GM12878 (cell line): ENCODE data around the gene ZMIZ1. TPM values are rescaled to one million over a fixed set of nuclear protein-coding genes. Genes with fewer than 3 reads are reported as not detected.

ENCODE experiments used
- ATAC-seq: fragments of 200-7000 bp; cut with Tn5 transposase; 3 replicates; pipeline ENCODE4 v1.9.1; 2020; ENCODE audit warnings: mild to moderate bottlenecking, moderate library complexity
- BruUV-seq: library from RNA; stranded (reverse); fragments of 400-500 nt; replicated peaks from 2 replicates; lab custom pipeline; 2021; lab: Mats Ljungman, UMichigan
- CTCF ChIA-PET: fragments of 300-600 bp; sonication (Branson Sonifier 250); formaldehyde crosslinking; extraction: SDS; loops from one replicate; lab custom pipeline; 2021; ENCODE audit warnings: inconsistent platforms; lab: Yijun Ruan, JAX
- POLR2A ChIA-PET: fragments of 350-600 bp; formaldehyde crosslinking; extraction: SDS; loops from one replicate; lab custom pipeline; 2021; ENCODE audit warnings: inconsistent platforms; lab: Charles Lee
- RAD21 ChIA-PET: fragments of 300-600 bp; sonication (Branson Sonifier 250); formaldehyde crosslinking; loops from one replicate; lab custom pipeline; 2023; ENCODE audit warnings: antibody characterized with exemption; ENCODE audit not compliant: unreplicated experiment; lab: Charles Lee
- SMC1A ChIA-PET: fragments of 300-600 bp; sonication (Branson Sonifier 250); formaldehyde crosslinking; loops from one replicate; lab custom pipeline; 2023; ENCODE audit not compliant: unreplicated experiment, uncharacterized antibody; lab: Charles Lee
- DNase-seq: peaks from one replicate; pipeline ENCODE4 v3.0.0-alpha.2; 2011; ENCODE audit warnings: low read depth, low spot score
- FAIRE-seq: peaks from 3 replicates; lab custom pipeline; 2011; peaks lifted over from hg19 to GRCh38; lab: Jason Lieb, UNC
- H2AFZ ChIP-seq: 2 replicates; pipeline ENCODE4 v1.6.0; 2011; ENCODE audit warnings: low read depth, low read length, control low read depth; ENCODE audit not compliant: control insufficient read depth
- H3K27ac ChIP-seq: 2 replicates; pipeline ENCODE4 v1.5.1; 2011; ENCODE audit warnings: control low read depth; ENCODE audit not compliant: control insufficient read depth, insufficient read depth
- H3K27me3 ChIP-seq, 2 experiments: replicated peaks in 1 of 2; 2 replicates each; pipeline versions ENCODE4 v1.6.0 to v1.6.1; 2011; ENCODE audit warnings: low read length in 1 of 2; ENCODE audit not compliant: control insufficient read depth in 2 of 2, insufficient read depth in 2 of 2
- H3K36me3 ChIP-seq, 2 experiments: 2 replicates each; pipeline ENCODE4 v1.5.1; 2011; ENCODE audit warnings: low read length in 1 of 2; ENCODE audit not compliant: control insufficient read depth in 2 of 2, insufficient read depth in 2 of 2
- H3K4me1 ChIP-seq: 2 replicates; pipeline ENCODE4 v1.6.1; 2011; ENCODE audit warnings: mild to moderate bottlenecking, low read length, moderate library complexity, mixed read lengths; ENCODE audit not compliant: control insufficient read depth, insufficient read depth
- H3K4me2 ChIP-seq: 2 replicates; pipeline ENCODE4 v1.6.0; 2011; ENCODE audit warnings: control low read depth; ENCODE audit not compliant: control insufficient read depth, insufficient read depth
- H3K4me3 ChIP-seq: fragments of 200-600 bp; sonication (generic); 2 replicates; pipeline ENCODE4 v1.5.1; 2016
- H3K79me2 ChIP-seq: 2 replicates; pipeline ENCODE4 v1.6.0; 2011; ENCODE audit warnings: low read length; ENCODE audit not compliant: control insufficient read depth, insufficient read depth
- H3K9ac ChIP-seq: 2 replicates; pipeline ENCODE4 v1.8.0; 2011; ENCODE audit warnings: low read length, control low read depth, mixed read lengths; ENCODE audit not compliant: control insufficient read depth, insufficient read depth
- H3K9me3 ChIP-seq: replicated peaks from 3 replicates; pipeline ENCODE4 v1.5.1; 2011; ENCODE audit warnings: mild to moderate bottlenecking, low read length; ENCODE audit not compliant: control insufficient read depth, insufficient read depth
- H4K20me1 ChIP-seq: 2 replicates; pipeline ENCODE4 v1.6.0; 2011; ENCODE audit not compliant: control insufficient read depth, insufficient read depth
- EED ChIP-seq: sonication (generic); IDR thresholded peaks from 2 replicates; pipeline ENCODE4 v1.6.1; 2016; ENCODE audit warnings: antibody characterized with exemption, low read depth
- ELK1 ChIP-seq: IDR thresholded peaks from 2 replicates; pipeline ENCODE4 v1.6.1; 2012; ENCODE audit warnings: low read depth, low read length, improper control_type of control experiment
- NKRF ChIP-seq: fragments of 450-650 bp; conservative IDR thresholded peaks from 2 replicates; pipeline ENCODE4 v1.6.1; 2017; ENCODE audit warnings: mild to moderate bottlenecking, moderate library complexity
- ZBTB33 ChIP-seq: fragments of 450-650 bp; IDR thresholded peaks from 2 replicates; pipeline ENCODE4 v1.6.1; 2017; ENCODE audit warnings: mild to moderate bottlenecking
- ZNF207 ChIP-seq: fragments of 450-650 bp; IDR thresholded peaks from 2 replicates; pipeline ENCODE4 v1.6.1; 2014; ENCODE audit warnings: antibody characterized with exemption, mild to moderate bottlenecking, borderline replicate concordance
- WGBS: methylation state at CpG from one replicate; pipeline ENCODE4 v1.1.6; 2016; ENCODE audit warnings: low lambda C conversion rate; ENCODE audit not compliant: insufficient replicate concordance, insufficient coverage; ENCODE audit errors: missing lambda C conversion rate; 5-methylcytosine and 5-hydroxymethylcytosine counted together
- in situ Hi-C: fragments of 300-500 bp; cut with MboI; formaldehyde crosslinking; loops from 9 replicates; pipeline ENCODE4 v1.14.3; 2018; ENCODE audit warnings: mixed read lengths
- intact Hi-C: fragments of 100-400 bp; cut with micrococcal nuclease; formaldehyde crosslinking; loops from one replicate; pipeline ENCODE4 v1.14.2; 2022; ENCODE audit not compliant: unreplicated experiment
- polyA plus RNA-seq, 11 experiments: library from polyadenylated mRNA; depleted of rRNA in 4 of 11; unstranded in 6 of 11; stranded (reverse) in 5 of 11; fragments of >200 nt; fragmentation: Nextera tagmentation in 4 of 11; fragmentation: Illumina TruSeq in 1 of 11; extraction: Ambion mirVana in 4 of 11; extraction: Trizol in 1 of 11; gene quantifications; 1 replicate in 1 of 11; 2 replicates in 10 of 11; pipeline versions ENCODE4 v1.2.1 to v1.2.3, GENCODE V29; 2011 to 2016; ENCODE audit warnings: inconsistent platforms in 2 of 11, missing spikeins in 2 of 11, low read depth in 1 of 11
- total RNA-seq, 4 experiments: library from RNA; depleted of rRNA in 3 of 4; stranded (reverse); fragments of >200 nt in 3 of 4; fragmentation: Illumina TruSeq in 1 of 4; extraction: Trizol in 1 of 4; gene quantifications; 2 replicates each; pipeline versions ENCODE4 v1.2.1 to v1.2.3, GENCODE V29; 2013 to 2021

ZMIZ1 gene
- total and polyA plus RNA-seq, 10 of the 15 experiments (the other 5 are each of a cell fraction or from before 2014, with no cell fraction given), result 3.1 to 82.3 (median 14.9) TPM

GRCh38 chr10:79024296-79024695, 44.5 kb upstream of the ZMIZ1 start:
- H2AFZ ChIP-seq, result no peak overlapping the region
- H3K4me1 ChIP-seq, result peaks cover 14% of the 10 kb centered on the region
- ChIA-PET POLR2A (no interaction called here), CTCF (no interaction called here), RAD21 (interaction anchor here (0.6 kb wide), 1 partner anchor 623 kb away, joined by 3 read pairs; no protein-coding TSS in a partner anchor), SMC1A (no interaction called here)
- no peaks in the 10 kb centered on the region for H4K20me1 ChIP-seq
- H3K9me3 ChIP-seq, result no peaks in the 10 kb centered on the region
- H3K9ac ChIP-seq, result no peak overlapping the region
- in situ Hi-C loops, result no loop called here
- DNase-seq, result no peak
- no TSS peak for BruUV-seq
- no peaks in the 10 kb centered on the region for H3K79me2 ChIP-seq
- no peaks in the 10 kb centered on the region for H3K36me3 ChIP-seq
- TF ChIP-seq ZNF207 (no peak), ZBTB33 (no peak), EED (no peak), ELK1 (no peak), NKRF (no peak)
- H3K27me3 ChIP-seq, result 0 out of 4 replicates have a peak, but pooled peaks cover 0 to 1% of the 10 kb centered on the region in 2 experiments
- FAIRE-seq, result no peak
- intact Hi-C loops, result no loop called here
- WGBS, result 77% methylated on average over 6 of the region's 6 CpGs
- no peak for ATAC-seq
- H3K4me3 ChIP-seq, result no peak overlapping the region
- no peak overlapping the region for H3K4me2 ChIP-seq
- H3K27ac ChIP-seq, result no peak overlapping the region
